ENCODE measurements around the gene BTG1. TPM values are rescaled to one million over a fixed set of nuclear protein-coding genes. Genes with fewer than 3 reads are reported as not detected.

The BTG1 gene
- total RNA-seq, 2 donors from 2014 or later, result 48.5 to 53.7 TPM

DNA sequence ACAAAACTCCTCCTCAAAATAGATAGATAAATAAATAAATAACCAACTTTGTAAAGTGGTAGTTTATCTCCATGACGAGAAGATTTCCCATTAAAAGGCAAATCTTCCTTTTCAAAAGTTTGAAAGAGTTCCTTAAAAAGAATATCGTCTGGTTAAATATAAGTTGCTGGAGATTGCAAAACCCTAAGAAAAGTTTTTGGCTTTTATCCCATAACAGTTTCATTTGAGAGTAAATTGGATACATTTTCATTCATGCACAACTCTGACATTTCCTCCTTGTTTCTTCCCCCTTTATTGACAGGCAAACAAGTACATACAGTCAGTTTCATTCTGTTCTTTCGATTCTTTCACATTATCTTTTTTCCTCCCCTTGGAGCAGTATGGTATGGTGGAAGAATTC, 45.4 kb upstream of the BTG1 start:
- intact Hi-C loops (cut with DNase I), result no loop called here
- WGBS, 2 donors, result 71 to 77% methylated on average over 3 of the region's 3 CpGs
- no peak for DNase-seq
- Histone ChIP-seq H3K9me3 (no peaks in the 10 kb centered on the region), H3K4me3 (no peak overlapping the region), H3K36me3 (replicated peaks in 1 of 2; ENCODE audit: insufficient read depth in 1 of 2, low read depth in 2 of 2) (no peaks in the 10 kb centered on the region), H3K27me3 (no peaks in the 10 kb centered on the region), H3K27ac (no peak overlapping the region), H3K4me1 (no peaks in the 10 kb centered on the region)
- no peak for ATAC-seq
- TF ChIP-seq CTCF (IDR thresholded peaks at IDR 0.05), result no peak
- TF ChIP-seq POLR2A (IDR thresholded peaks at IDR 0.05), result no peak

- 83 to 86% methylated on average over 7 of the region's 7 CpGs for WGBS, 2 donors
Observed at GRCh38 chr12:92188517-92189188, 43.0 kb upstream of the BTG1 start.

DNA sequence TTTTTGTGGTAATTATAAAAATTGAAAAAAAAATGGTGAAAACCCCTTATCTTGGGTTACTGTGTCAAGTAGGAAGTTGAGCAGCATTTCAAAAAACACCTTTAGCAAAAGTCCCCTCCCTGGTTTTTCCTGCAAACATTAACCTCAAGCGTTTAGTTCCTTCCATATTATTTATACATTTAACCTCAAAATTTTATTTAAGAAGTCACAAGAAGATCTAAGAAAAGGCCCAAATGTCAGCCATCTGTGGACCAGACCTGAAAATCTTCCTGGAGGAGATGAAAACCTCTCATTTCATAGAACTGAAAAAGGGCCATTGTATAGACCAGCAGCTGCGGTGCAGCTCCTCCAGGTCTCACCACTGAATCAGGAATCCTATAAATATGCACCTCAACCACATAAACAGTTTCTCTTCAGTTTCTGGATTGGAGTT, 40.4 kb upstream of the BTG1 start:
- no peak overlapping the region for H3K27ac ChIP-seq
- DNase-seq (no peak), ATAC-seq (no peak)
- H3K9me3 ChIP-seq, result no peaks in the 10 kb centered on the region
- no peak overlapping the region for H3K4me3 ChIP-seq
- no peaks in the 10 kb centered on the region for H3K27me3 ChIP-seq
- H3K4me1 ChIP-seq, result no peaks in the 10 kb centered on the region
- WGBS, 2 donors, result 69 to 80% methylated on average over 2 of the region's 2 CpGs
- no peak for TF ChIP-seq POLR2A (IDR thresholded peaks at IDR 0.05)
- TF ChIP-seq CTCF (IDR thresholded peaks at IDR 0.05), result no peak
- intact Hi-C loops (cut with DNase I), result no loop called here
- H3K36me3 ChIP-seq (replicated peaks in 1 of 2; ENCODE audit: insufficient read depth in 1 of 2, low read depth in 2 of 2), result no peaks in the 10 kb centered on the region

More at GRCh38 chr12:92188517-92189188, 43.0 kb upstream of the BTG1 start:
- Histone ChIP-seq H3K27ac (no peak overlapping the region), H3K36me3 (replicated peaks in 1 of 2; ENCODE audit: insufficient read depth in 1 of 2, low read depth in 2 of 2) (no peaks in the 10 kb centered on the region), H3K9me3 (no peaks in the 10 kb centered on the region), H3K4me3 (no peak overlapping the region), H3K4me1 (no peaks in the 10 kb centered on the region), H3K27me3 (no peaks in the 10 kb centered on the region)
- no peak for DNase-seq
- TF ChIP-seq POLR2A (IDR thresholded peaks at IDR 0.05) (no peak), CTCF (IDR thresholded peaks at IDR 0.05) (no peak)
- ATAC-seq, result no peak
- intact Hi-C loops (cut with DNase I), result no loop called here

DNA sequence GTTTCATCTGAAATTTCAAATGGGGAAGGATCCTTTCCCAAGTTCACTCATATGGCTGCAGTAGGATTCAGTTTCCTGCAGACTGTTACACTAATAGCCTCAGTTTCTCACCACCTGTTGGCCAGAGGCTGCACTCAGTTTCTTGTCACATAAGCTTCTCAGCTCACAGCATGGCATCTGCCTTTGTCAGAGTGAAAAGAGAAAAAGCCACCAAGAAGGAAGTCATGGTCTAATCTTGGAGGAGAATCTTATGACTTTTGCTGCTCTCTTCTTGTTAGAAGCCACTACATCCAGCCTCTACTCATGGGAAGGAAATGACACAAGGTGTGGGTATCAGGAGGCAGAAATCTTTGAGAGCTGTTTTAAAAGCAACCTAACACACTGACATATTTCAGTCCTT, 39.4 kb upstream of the BTG1 start:
- TF ChIP-seq CTCF (IDR thresholded peaks at IDR 0.05) (no peak), POLR2A (IDR thresholded peaks at IDR 0.05) (no peak)
- no peaks in the 10 kb centered on the region for H3K27me3 ChIP-seq
- intact Hi-C loops (cut with DNase I), result no loop called here
- no peaks in the 10 kb centered on the region for H3K9me3 ChIP-seq
- no peak for ATAC-seq
- H3K27ac ChIP-seq, result no peak overlapping the region
- no peaks in the 10 kb centered on the region for H3K36me3 ChIP-seq (replicated peaks in 1 of 2; ENCODE audit: insufficient read depth in 1 of 2, low read depth in 2 of 2)
- no peaks in the 10 kb centered on the region for H3K4me1 ChIP-seq
- no peak for DNase-seq
- no peak overlapping the region for H3K4me3 ChIP-seq

GRCh38 chr12:92183575-92183974, 37.9 kb upstream of the BTG1 start:
- Histone ChIP-seq H3K27ac (no peak overlapping the region), H3K36me3 (replicated peaks in 1 of 2; ENCODE audit: insufficient read depth in 1 of 2, low read depth in 2 of 2) (no peaks in the 10 kb centered on the region), H3K4me1 (no peaks in the 10 kb centered on the region), H3K9me3 (no peaks in the 10 kb centered on the region), H3K4me3 (no peak overlapping the region), H3K27me3 (no peaks in the 10 kb centered on the region)
- DNase-seq (no peak), ATAC-seq (no peak)
- WGBS, 2 donors, result 86 to 88% methylated on average over 2 of the region's 2 CpGs
- TF ChIP-seq POLR2A (IDR thresholded peaks at IDR 0.05), result no peak
- intact Hi-C loops (cut with DNase I), result no loop called here

All from body of pancreas (tissue), 4 donors.